ENCODE measurements around the gene GNA12. TPM values are rescaled to one million over a fixed set of nuclear protein-coding genes. Genes with fewer than 3 reads are reported as not detected.

GNA12 gene
- total RNA-seq, 3 donors from 2014 or later (not counting 1 experiment from before 2014, with no cell fraction given), result 12.6 to 20.2 (median 19.5) TPM

DNA sequence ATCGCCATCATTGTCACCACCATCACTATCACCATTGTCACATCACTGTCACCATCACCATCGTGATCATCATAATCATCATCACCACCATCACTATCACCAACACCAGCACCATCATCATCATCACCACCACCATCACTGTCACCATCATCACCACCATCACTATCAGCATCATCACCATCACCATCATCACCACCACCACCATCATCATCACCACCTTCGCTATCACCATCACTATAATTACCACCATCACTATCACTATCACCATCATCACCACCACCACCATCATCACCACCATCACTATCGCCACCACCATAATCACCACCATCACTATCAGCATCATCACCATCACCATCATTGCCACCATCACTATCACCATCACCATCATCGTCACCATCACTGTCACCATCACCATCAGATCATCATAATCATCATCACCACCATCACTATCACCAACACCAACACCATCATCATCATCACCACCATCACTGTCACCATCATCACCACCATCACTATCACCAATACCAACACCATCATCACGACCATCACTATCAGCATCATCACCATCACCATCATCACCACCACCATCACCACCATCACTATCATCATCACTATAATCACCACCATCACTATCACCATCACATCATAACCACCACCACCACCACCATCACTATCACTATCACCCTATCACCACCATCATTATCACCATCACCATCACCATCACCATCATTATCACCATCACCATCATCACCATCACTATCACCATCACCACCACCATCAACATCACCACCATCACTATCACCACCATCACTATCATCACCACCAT is 6.0 kb upstream of the GNA12 start:
- intact Hi-C loops (cut with micrococcal nuclease), result no loop called here
- Histone ChIP-seq H3K27ac (ENCODE audit: low read length) (peak overlapping the region; percentile 31), H3K4me3 (ENCODE audit: low read length) (no peak overlapping the region), H3K9me3 (ENCODE audit: control insufficient read depth, insufficient read depth, low read length) (no peaks in the 10 kb centered on the region), H3K36me3 (ENCODE audit: control insufficient read depth, insufficient read depth, low read length) (no peaks in the 10 kb centered on the region), H3K4me1 (ENCODE audit: control insufficient read depth, insufficient read depth, low read length) (peaks cover 10% of the 10 kb centered on the region), H3K27me3 (ENCODE audit: control insufficient read depth, insufficient read depth, low read length) (no peaks in the 10 kb centered on the region)
- Mint-ChIP-seq H3K4me1 (peaks cover 0 to 10% of the 10 kb centered on the region in 2 donors), H3K27me3 (ENCODE audit: low read depth in 2 of 2) (no peaks in the 10 kb centered on the region), H3K4me3 (no peak overlapping the region), H3K27ac (no peak overlapping the region), H3K36me3 (no peaks in the 10 kb centered on the region), H3K9me3 (no peaks in the 10 kb centered on the region)
- ATAC-seq (peak; percentile 38 to 62 (median 55)), DNase-seq (peak in 1 of 2 donors; percentile 20)
- TF ChIP-seq, protein P1, sequence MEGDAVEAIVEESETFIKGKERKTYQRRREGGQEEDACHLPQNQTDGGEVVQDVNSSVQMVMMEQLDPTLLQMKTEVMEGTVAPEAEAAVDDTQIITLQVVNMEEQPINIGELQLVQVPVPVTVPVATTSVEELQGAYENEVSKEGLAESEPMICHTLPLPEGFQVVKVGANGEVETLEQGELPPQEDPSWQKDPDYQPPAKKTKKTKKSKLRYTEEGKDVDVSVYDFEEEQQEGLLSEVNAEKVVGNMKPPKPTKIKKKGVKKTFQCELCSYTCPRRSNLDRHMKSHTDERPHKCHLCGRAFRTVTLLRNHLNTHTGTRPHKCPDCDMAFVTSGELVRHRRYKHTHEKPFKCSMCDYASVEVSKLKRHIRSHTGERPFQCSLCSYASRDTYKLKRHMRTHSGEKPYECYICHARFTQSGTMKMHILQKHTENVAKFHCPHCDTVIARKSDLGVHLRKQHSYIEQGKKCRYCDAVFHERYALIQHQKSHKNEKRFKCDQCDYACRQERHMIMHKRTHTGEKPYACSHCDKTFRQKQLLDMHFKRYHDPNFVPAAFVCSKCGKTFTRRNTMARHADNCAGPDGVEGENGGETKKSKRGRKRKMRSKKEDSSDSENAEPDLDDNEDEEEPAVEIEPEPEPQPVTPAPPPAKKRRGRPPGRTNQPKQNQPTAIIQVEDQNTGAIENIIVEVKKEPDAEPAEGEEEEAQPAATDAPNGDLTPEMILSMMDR (IDR thresholded peaks at IDR 0.05), result no peak
- 75% methylated on average over 6 of the region's 6 CpGs for WGBS (ENCODE audit: insufficient coverage)

DNA sequence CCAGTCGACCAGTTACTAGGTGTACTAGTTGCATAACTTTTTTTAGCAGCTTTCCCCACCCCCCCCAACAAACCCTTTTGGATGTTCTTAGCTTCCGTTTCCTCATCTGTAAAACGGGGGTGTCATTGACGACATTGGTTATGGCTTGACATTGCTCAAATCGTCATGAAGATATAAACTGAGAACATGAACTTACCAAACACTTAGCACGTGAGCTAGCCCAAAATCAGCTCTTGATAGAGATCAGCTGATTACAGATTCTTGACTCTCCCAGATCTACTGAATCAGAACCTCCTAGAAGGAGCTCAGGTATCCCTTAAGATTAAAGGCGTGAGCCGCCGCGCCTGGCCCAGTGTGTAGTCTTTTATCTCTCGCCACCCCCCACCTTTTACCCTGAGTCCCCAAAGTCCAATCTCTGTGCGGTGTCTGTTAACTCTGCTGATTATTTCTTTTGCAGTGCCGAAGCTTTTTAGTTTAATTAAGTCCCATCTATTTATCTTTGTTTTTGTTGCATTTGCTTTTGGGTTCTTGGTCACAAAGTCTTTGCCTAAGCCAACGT is 1.0 kb upstream of the GNA12 start:
- Histone ChIP-seq H3K9me3 (ENCODE audit: control insufficient read depth, insufficient read depth, low read length) (no peaks in the 10 kb centered on the region), H3K27me3 (ENCODE audit: control insufficient read depth, insufficient read depth, low read length) (no peaks in the 10 kb centered on the region), H3K27ac (ENCODE audit: low read length) (no peak overlapping the region), H3K4me1 (ENCODE audit: control insufficient read depth, insufficient read depth, low read length) (peaks cover 15% of the 10 kb centered on the region), H3K36me3 (ENCODE audit: control insufficient read depth, insufficient read depth, low read length) (no peaks in the 10 kb centered on the region), H3K4me3 (ENCODE audit: low read length) (no peak overlapping the region)
- Mint-ChIP-seq H3K9me3 (no peaks in the 10 kb centered on the region), H3K4me1 (peaks cover 13 to 30% of the 10 kb centered on the region in 2 donors), H3K27me3 (ENCODE audit: low read depth in 2 of 2) (no peaks in the 10 kb centered on the region), H3K27ac (no peak overlapping the region), H3K4me3 (peak overlapping the region; percentile 87), H3K36me3 (no peaks in the 10 kb centered on the region)
- DNase-seq (peak in 1 of 2 donors; percentile 13), ATAC-seq (no peak)
- intact Hi-C loops (cut with micrococcal nuclease), result loop anchor here (2.0 kb wide), 1 partner anchor 146 kb away; no protein-coding TSS in a partner anchor
- 89% methylated on average over 14 of the region's 14 CpGs for WGBS (ENCODE audit: insufficient coverage)
- TF ChIP-seq, protein P1 (IDR thresholded peaks at IDR 0.05), result no peak

DNA sequence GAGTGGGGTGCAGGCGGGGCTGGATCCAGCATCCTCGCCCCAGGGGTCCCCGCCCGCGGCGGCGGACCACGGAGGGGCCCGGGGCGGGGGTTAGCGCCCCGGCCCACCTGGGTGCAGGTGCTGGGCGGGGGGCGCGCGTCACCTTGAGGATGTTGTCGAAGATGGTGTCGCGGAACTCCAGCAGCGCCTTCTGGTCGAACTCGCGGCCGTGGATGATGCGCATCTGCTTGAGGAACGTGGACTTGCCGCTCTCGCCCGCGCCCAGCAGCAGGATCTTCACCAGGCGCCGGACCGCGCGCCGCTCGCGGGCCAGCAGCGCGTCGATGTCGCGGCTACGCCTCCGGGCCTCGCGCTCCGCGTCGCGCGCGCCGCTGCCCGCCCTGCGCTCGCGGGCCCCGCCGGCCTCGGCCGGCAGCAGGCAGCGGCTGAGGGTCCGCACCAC is 376 bp downstream of the GNA12 start:
- H3K4me1 ChIP-seq (ENCODE audit: control insufficient read depth, insufficient read depth, low read length), result peaks cover 15% of the 10 kb centered on the region
- H3K9me3 ChIP-seq (ENCODE audit: control insufficient read depth, insufficient read depth, low read length), result no peaks in the 10 kb centered on the region
- peak overlapping the region; percentile 28 for H3K4me3 Mint-ChIP-seq
- TF ChIP-seq, protein P1 (IDR thresholded peaks at IDR 0.05), result no peak
- WGBS (ENCODE audit: insufficient coverage), result under 1% methylated on average over 64 of the region's 64 CpGs
- H3K4me3 ChIP-seq (ENCODE audit: low read length), result peak overlapping the region; percentile 50
- H3K27me3 ChIP-seq (ENCODE audit: control insufficient read depth, insufficient read depth, low read length), result no peaks in the 10 kb centered on the region
- peak overlapping the region in 1 of 2 donors; percentile 62 for H3K27ac Mint-ChIP-seq
- DNase-seq, result peak in 1 of 2 donors; percentile 66
- peak; percentile 22 to 43 (median 23) for ATAC-seq
- peaks cover 17 to 34% of the 10 kb centered on the region in 2 donors for H3K4me1 Mint-ChIP-seq
- no peak overlapping the region for H3K27ac ChIP-seq (ENCODE audit: low read length)
- H3K36me3 ChIP-seq (ENCODE audit: control insufficient read depth, insufficient read depth, low read length), result no peaks in the 10 kb centered on the region
- H3K36me3 Mint-ChIP-seq, result no peaks in the 10 kb centered on the region
- H3K9me3 Mint-ChIP-seq, result no peaks in the 10 kb centered on the region
- no peaks in the 10 kb centered on the region for H3K27me3 Mint-ChIP-seq (ENCODE audit: low read depth in 2 of 2)
- intact Hi-C loops (cut with micrococcal nuclease), result loop anchor here (2.0 kb wide), 1 partner anchor 145 kb away; no protein-coding TSS in a partner anchor

Measured in natural killer cell (primary cell).